HG02763 (cell line): ENCODE data around the gene COPG2.
"Not testable (repeated sequence)": the region's sequence is repeated elsewhere in the genome, so short reads cannot be mapped to it uniquely, and the experiment has no call there.

Experiments
- ATAC-seq: cut with Tn5 transposase; IDR thresholded peaks from one replicate; pipeline ENCODE4 v1.9.1; 2021; ENCODE audit warnings: mild to moderate bottlenecking, moderate library complexity; ENCODE audit not compliant: unreplicated experiment

Gene COPG2

DNA sequence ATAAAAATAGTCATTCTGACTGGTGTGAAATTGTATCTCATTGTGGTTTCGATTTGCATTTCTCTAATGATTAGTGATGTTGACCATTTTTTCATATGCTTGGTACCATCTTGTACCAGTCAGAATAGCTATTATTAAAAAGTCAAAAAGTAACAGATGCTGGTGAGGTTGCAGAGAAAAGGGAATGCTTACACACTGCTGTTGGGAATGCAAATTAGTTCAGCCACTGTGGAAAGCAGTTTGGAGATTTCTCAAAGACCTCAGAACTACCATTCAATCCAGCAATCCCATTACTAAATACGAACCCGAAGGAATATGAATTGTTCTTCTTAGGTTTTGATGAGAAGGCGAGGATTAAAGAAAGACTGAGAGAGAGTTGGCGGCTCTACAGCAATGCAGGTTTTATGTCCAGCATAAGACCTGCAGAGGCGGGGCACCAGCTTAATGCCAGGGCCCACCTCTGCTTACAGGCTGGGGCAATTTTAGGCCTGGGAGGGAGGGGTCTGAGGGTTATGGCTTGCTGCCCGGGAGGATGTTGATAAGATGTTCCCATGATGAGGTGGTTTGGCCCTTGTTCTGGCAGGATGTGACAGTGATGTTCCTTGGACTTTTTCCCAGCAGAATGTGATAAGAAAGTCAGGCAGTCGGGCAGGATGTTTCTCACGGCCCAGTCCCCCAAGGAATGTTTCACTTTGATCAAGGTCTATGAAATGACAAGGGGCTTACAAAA, 102.2 kb downstream of the COPG2 start:
- ATAC-seq: no peak

DNA sequence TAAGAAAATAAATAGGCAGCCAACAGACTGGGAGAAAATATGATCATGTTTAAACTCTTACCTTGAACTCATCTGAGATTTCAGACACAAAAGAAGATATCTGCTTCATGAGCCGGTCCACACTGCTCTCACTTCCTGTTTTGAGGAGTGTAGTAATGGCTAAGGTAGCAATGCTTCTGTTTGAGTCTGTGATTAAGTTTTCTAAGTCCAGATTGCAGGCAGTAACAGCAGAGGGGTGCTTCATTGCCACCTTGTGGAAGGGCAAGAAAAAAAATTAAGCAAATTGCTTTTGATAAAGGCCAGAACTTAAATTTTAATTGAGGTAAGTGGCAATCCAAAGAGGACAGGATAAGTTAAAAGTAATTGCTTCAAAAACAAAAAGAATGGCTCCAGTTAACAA, 107.6 kb downstream of the COPG2 start:
- peak; percentile 73 for ATAC-seq

DNA sequence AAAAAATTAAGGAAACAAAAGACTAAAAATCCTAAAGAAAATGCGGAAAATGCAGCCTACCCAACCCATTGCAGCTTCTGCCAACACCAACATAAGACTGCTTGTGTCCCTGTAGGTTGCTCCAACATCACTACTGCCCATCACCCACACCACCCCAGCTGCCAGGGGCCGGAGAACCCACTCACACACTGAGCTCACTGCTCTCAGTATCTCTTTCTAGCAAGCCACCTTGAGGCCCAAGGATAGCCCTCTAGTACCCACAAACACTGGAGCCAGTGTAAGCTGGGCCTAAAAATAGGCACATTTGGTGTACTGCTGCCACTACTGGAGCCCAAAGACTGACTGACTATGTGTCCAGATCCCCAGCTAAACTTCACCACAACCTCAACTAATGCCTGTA, 109.4 kb downstream of the COPG2 start:
- ATAC-seq: no peak

DNA sequence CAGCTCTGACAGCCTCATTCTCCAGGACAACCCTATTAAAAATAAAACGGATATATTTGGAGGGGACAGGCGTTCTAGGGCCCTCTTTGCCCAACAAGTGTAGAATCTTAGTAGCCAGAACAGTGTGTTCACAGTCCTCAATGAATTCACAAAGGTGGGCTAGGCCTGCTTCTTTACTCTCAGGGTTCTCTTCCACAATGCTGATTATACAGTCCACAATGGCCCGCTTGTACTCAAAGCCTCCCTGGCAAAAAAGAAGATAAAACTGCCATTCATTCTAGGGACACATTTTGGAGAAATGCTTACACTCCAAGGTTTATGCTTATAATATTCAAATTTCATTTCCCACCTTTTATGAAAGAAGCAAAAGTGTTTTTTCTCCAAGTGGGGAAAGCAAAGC, 114.1 kb downstream of the COPG2 start:
- no peak for ATAC-seq

DNA sequence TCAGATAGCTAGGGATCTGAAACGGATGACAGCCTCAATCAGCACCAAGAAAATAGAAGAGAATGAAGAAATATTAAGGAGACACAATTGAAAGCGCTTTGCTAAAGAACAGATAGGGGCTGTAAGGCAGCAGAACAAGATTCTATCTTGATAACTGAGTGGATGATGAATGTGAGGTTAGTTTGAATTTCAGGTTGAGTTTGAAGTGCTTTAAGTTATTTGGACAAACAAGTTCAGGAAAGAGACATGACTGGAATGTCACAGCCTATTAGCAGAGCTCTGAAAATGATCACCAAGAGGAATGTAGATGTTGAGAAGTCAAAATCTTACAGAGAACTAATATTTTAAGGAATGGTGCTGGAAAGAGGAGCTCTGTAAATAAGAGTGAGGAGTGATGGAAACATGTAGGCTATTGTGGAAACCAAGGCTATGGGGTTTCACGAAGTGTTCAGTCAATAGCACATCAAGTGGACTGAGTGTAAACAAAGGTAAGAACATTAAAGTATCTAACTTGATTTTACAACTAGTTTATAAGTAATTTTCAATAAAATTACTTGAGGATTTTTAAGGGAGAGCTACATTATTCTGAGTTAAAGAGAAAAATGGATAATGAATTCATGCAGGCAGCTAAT, 115.0 kb downstream of the COPG2 start:
- no peak for ATAC-seq

DNA sequence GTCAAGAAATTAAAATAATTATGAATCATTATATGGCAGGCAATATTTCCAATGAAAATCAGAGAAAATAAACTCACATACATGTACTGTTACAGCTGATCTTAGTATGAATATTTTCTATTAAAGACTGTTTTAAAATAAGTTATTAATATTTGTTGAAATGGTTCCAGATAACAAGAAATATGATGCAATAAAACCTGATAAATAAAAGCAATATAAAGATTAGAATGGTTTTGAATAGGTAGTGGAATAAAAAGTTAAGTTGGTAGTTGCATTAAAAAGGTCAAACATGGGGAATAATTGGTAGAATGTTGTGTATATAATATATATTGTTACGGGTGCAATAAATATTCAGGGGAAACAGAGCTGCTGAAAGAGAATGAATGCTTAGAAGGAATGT, 124.2 kb downstream of the COPG2 start:
- no peak for ATAC-seq

DNA sequence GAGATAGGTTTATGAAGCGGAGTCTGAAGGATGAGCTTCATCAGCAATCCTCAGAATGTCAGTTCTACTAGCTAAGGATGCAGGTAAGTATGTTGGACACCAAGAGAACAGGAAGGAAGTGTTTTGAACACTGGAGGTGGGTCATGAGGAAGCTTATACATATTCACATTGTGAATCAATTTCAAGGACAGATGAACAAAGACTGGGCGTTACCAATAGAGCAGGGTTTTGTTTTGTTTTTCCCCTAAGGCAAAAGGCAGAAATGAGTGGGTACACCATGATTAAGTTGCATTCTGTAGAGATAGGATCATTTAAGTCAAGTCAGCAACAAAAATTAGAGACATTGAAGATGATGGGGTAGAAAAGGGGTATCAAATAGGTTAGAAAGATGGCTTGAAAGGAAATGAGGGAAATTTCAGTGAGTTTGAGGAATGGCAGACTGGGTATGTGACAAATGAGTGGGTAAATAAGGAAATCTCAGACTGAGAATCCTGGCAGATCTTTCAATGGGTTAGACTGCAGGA, 125.0 kb downstream of the COPG2 start:
- no peak for ATAC-seq

DNA sequence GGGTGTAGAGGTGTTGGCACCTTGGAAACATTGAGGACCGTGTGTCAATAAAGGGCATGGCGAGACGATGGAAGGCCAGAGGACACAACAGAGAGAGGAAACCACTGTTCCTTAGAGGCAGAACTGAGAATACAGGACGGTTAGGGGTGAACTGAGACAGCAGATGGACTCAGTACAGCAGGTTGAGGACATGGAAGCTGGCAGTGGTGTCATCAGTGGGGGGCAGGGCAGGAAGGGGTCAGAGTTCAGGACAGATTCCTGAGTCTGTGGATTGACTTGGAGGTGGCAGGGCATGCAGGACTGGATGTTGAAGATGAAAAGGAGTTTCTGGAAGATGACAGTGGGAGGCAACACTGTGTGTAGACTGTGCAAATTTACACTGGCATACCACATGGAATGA, 126.3 kb downstream of the COPG2 start:
- ATAC-seq: not testable (repeated sequence)

DNA sequence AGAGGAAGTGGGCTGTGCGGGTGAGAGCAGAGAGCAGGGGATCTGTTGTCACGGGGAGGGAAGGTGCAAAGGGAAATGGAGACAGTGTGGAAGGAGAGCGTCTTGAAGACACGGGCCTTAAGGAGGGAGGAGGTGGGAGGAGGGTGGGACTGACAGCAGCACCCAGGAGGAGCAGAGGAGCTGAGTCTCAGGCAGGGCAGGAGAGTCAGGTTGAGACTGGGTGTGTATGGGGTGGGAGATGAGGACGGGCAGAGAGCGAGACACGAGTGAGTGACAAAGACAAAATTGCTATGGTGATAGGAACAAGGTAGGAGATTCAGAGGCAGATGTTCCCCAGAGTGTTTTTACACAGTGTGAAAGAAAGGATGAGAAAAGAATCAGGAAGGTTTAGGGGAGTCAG, 127.3 kb downstream of the COPG2 start:
- not testable (repeated sequence) for ATAC-seq

DNA sequence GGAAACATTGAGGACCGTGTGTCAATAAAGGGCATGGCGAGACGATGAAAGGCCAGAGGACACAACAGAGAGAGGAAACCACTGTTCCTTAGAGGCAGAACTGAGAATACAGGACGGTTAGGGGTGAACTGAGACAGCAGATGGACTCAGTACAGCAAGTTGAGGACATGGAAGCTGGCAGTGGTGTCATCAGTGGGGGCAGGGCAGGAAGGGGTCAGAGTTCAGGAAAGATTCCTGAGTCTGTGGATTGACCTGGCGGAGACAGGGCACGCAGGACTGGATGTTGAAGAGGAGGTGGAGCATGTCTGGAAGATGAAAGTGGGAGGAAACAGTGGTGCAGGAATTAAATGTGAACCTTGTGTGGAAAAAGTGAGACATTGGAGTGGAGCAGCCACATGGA, 130.7 kb downstream of the COPG2 start:
- ATAC-seq: not testable (repeated sequence)

DNA sequence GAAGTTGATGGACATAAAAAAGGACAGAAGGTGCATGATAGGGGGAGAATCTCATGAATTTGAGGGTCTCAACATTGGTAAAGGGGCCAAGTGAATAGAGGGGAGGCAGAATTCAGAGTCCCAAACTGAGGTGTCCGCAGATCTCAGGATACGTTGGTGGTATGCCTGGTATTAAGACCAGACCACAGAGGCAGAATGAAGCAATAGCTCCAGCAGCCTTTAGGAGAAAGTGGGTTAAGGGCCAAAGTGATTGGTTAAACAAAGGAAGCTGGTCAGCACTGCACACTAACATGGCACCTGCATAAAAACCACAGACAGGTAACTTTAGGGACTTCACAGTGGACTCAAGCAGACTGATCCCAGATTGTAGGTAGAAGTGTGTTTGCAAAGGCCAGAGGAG, 139.1 kb downstream of the COPG2 start:
- ATAC-seq: no peak

DNA sequence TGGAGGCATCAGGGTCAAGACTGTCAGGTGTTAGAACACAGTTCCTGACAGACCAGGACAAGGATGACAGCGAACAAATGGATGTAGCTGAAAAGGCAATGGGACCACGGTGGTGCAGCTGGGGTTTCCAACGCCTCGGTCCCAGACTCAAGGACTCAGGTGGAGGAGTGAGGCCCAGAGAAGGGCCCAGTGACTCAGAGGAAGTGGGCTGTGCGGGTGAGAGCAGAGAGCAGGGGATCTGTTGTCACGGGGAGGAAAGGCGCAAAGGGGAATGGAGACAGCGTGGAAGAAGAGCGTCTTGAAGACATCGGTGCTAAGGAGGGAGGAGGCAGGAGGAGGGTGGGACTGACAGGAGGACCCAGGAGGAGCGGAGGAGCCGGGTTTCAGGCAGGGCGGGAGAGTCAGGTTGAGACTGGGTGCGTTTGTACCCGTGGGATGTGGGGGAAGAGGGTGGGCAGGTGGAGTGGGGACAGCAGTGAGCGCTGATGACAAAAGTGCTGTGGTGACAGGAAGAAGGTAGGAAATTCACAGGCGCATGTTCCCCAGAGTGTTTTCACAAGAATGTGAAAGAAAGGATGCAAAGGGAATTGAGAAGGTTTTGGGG, 140.7 kb downstream of the COPG2 start:
- not testable (repeated sequence) for ATAC-seq

DNA sequence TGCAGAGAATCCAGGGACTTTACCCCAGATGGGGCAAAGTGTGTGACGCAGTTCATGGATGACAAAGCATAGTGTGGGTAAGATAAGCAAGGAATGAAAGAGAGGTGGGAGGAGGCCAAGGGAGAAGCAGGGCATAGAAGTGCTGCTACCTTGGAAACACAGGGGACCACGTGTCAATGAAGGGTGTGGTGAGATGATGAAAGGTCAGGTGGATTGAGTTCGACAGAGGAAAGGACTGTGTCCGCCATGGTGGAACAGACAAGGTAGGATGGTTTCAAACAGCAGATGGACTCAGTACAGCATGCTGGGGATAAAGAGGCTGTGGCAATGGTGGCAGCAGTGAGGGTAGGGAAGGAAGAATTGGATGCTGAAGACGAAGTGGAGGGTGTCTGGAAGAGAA, 143.9 kb downstream of the COPG2 start:
- ATAC-seq: no peak

DNA sequence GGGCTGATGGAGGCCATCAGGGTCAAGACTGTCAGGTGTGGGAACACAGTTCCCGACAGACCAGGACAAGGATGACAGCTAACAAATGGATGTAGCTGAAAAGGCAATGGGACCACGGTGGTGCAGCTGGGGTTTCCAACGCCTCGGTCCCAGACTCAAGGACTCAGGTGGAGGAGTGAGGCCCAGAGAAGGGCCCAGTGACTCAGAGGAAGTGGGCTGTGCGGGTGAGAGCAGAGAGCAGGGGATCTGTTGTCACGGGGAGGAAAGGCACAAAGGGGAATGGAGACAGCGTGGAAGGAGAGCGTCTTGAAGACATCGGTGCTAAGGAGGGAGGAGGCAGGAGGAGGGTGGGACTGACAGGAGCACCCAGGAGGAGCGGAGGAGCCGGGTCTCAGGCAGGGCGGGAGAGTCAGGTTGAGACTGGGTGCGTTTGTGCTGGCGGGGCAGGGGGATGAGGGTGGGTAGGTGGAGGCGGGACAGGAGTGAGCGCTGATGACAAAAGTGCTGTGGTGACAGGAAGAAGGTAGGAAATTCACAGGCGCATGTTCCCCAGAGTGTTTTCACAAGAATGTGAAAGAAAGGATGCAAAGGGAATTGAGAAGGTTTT, 144.9 kb downstream of the COPG2 start:
- ATAC-seq: not testable (repeated sequence)

DNA sequence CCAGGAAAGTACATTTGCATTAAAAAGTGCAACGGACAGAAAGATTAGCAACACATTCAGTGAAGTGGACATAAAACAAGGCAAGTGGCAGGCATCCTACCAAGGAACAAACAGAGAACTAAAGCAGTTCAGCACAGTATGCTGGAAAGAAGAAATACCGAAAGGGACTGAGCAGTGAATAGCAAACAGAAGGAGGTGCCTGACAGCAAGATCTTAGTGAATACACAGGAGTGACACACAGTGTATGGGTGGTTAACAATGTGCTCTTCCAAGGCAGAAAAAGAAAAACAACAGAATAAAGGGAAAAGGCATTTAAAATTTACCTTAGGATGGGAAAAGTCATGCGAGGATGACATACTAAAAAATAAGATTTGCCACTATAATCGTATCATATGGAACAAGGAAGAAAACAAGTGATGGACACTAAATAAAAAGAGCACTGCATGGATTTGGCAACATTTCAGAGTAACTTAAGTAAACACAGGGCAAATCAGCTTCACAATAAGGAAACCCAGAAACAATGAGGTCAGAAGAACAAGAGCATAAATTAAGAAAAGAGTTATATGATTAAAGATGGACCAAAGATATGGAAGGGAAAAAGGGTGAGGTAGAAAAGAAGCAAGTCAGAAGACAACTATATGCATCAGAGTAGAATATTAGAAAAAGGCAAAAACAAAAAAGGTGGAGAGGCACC, 147.1 kb downstream of the COPG2 start:
- no peak for ATAC-seq

DNA sequence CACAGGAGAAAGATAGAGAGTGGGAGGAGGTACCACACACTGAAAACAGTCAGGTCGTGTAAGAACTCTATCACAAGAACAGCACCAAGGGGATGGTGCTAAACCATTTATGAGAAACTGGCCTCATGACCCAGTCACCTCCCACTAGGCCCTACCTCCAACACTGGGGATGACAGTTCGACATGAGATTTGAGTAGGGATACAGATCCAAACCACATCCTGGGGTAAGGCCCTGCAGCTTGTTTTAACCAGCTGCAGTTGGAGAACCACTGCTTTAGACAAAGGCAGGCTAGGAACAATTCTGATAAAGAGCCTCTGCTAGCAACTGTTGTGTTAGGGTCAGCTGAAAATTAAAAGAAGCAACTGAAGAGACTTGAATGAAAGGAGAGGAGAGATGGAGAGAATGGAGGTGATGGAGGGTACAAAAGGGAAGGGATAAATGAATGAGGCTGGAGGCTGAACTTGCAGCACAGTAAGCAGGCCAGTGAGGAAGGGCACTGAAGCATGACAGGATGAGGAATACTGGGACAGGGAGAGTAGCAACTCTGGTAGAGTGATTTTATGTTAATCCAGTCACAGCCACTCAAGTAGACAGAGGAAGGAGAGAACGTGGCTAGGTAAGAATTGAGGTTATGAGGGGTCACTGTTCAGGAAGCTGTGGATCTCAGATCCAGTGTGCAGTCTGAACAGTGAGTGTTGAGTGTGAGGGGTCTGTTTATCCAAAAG, 153.1 kb downstream of the COPG2 start:
- no peak for ATAC-seq

DNA sequence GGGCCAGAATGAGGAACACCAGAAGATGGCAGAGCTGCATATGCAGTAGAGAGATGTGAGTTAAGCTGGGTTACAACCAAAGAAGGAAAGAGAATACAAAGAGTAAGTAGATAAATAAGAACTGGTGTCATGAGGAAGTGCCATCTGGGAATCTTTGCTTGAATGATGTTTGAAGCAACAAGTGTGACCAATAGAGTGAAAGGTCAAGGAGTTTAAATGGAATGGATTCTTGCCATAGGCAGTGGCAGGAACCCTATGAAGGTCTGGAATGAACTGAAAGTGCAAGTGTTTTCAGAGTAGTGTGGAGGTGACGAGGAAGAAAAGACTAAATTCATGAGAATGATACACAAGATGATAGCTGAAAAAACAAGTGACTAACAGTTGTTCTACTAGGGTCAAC, 155.1 kb downstream of the COPG2 start:
- ATAC-seq: no peak

DNA sequence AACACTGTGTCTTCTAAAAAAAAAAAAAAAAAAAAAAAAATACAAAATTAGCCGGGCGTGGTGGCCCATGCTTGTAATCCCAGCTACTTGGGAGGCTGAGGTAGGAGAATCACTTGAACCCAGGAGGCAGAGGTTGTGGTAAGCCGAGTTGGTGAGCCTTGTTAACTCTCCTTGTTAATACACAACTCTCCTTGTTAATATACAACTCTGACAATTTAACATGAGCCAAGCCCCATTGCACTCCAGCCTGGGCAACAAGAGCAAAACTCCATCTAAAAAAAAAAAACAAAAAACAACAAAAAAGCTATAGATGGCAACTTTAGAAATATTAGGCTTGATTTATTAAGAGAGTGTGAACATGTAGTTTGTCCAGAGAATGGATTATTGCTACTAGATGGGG, 156.5 kb downstream of the COPG2 start:
- not testable (repeated sequence) for ATAC-seq

DNA sequence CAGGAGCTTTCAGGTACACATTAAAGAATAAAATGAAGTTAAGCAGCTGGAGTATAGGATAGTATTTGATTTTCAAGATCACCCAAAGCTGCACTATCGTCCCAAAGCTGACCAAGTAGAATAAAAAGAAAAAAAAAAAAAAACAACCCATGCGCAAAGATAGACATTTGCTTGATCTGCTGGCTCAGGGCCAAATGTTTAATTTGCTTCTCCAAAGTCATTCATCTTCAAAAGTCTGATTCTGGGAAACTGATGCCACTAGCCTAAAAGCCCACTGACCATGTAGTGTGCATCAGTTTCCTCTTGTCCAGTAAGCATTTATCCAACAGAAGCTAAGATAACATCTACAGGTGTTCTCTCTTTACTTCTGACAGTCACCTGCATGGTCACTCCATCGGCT, 162.2 kb downstream of the COPG2 start:
- no peak for ATAC-seq

DNA sequence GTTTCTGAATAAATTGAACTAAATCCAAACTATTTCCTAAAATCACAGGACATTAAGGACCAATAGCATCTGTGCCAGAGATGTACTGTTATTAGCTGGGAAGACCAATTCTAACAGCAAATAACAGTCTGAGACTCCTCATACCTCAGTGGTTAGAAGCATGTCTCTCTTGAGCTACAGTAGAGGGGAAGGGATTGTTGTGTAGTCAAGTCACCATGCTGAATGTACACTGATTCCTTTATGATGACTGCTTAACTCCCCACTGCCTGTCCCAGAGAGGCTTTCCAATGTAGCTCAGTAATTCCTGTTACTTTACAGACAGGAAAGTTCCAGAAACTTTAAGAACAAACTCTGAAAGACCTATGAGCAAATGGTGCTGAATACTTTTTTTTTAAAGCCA, 162.8 kb downstream of the COPG2 start:
- ATAC-seq: no peak
